OCI-LY1 (cell line): ENCODE results near the gene SLC6A16.
"Not testable (repeated sequence)": the region's sequence is repeated elsewhere in the genome, so short reads cannot be mapped to it uniquely, and the experiment has no call there.

Source experiments
- H2AFZ ChIP-seq: fragments of 200-600 bp; sonication (generic), shearing (Covaris generic); 2 replicates; pipeline ENCODE4 v1.6.0; 2014; ENCODE audit warnings: antibody characterized with exemption, mild to moderate bottlenecking, low read length
- H3F3A ChIP-seq: fragments of 200-600 bp; sonication (generic), shearing (Covaris generic); 2 replicates; pipeline ENCODE4 v1.6.0; 2014; ENCODE audit warnings: mild to moderate bottlenecking, antibody characterized with exemption, low read length, moderate library complexity; ENCODE audit not compliant: insufficient read depth
- H3K27ac ChIP-seq: fragments of 200-600 bp; sonication (generic); 2 replicates; pipeline ENCODE4 v1.5.1; 2014; ENCODE audit warnings: low read length, mixed run types, mild to moderate bottlenecking, low read depth; ENCODE audit not compliant: poor library complexity, severe bottlenecking
- H3K27me3 ChIP-seq: fragments of 200-600 bp; sonication (generic); 2 replicates; pipeline ENCODE4 v1.6.0; 2014; ENCODE audit warnings: antibody characterized with exemption, mild to moderate bottlenecking, low read length, moderate library complexity; ENCODE audit not compliant: insufficient read depth
- H3K36me3 ChIP-seq: fragments of 200-600 bp; sonication (generic); 2 replicates; pipeline ENCODE4 v1.6.1; 2014; ENCODE audit warnings: mild to moderate bottlenecking, antibody characterized with exemption, low read length, moderate library complexity, mixed read lengths; ENCODE audit not compliant: insufficient read depth
- H3K4me1 ChIP-seq: fragments of 200-600 bp; sonication (generic); 2 replicates; pipeline ENCODE4 v1.5.1; 2014; ENCODE audit warnings: mild to moderate bottlenecking, low read length, moderate library complexity; ENCODE audit not compliant: insufficient read depth, severe bottlenecking
- H3K4me2 ChIP-seq: fragments of 200-600 bp; sonication (generic), shearing (Covaris generic); 2 replicates; pipeline ENCODE4 v1.6.1; 2014; ENCODE audit warnings: low read length
- H3K4me3 ChIP-seq: fragments of 200-600 bp; sonication (generic); 2 replicates; pipeline ENCODE4 v1.5.1; 2014; ENCODE audit warnings: low read length, low read depth, mild to moderate bottlenecking, mixed read lengths; ENCODE audit not compliant: poor library complexity, severe bottlenecking
- H3K79me2 ChIP-seq: fragments of 200-600 bp; shearing (Covaris generic); 2 replicates; pipeline ENCODE4 v1.6.1; 2016; ENCODE audit warnings: mixed run types, low read length, mixed read lengths; ENCODE audit not compliant: insufficient read depth
- H3K9ac ChIP-seq: fragments of 200-600 bp; sonication (generic), shearing (Covaris generic); 2 replicates; pipeline ENCODE4 v1.6.1; 2014; ENCODE audit warnings: mild to moderate bottlenecking, low read length, mixed read lengths
- H3K9me2 ChIP-seq: fragments of 200-600 bp; sonication (generic), shearing (Covaris generic); 2 replicates; pipeline ENCODE4 v1.6.1; 2014; ENCODE audit warnings: low read depth, mild to moderate bottlenecking, low read length, mixed read lengths
- H3K9me3 ChIP-seq: fragments of 200-600 bp; shearing (Covaris generic); 2 replicates; pipeline ENCODE4 v1.6.1; 2014; ENCODE audit warnings: low read length, mixed read lengths
- H4K20me1 ChIP-seq: fragments of 200-600 bp; sonication (generic), shearing (Covaris generic); 2 replicates; pipeline ENCODE4 v1.6.0; 2016; ENCODE audit warnings: mild to moderate bottlenecking, low read length; ENCODE audit not compliant: insufficient read depth
- CTCF ChIP-seq: fragments of 200-600 bp; sonication (generic), shearing (Covaris generic); IDR thresholded peaks from 2 replicates; pipeline ENCODE4 v1.5.1; 2017; ENCODE audit warnings: mild to moderate bottlenecking, antibody characterized with exemption, low read length, moderate library complexity, mixed read lengths
- EZH2 ChIP-seq: fragments of 200-600 bp; sonication (generic), shearing (Covaris generic); IDR thresholded peaks from 2 replicates; pipeline ENCODE4 v1.8.0; 2017; ENCODE audit warnings: borderline replicate concordance, mixed run types, mild to moderate bottlenecking, antibody characterized with exemption, low read length, moderate library complexity, mixed read lengths

SLC6A16 gene

GRCh38 chr19:49333811-49334288, 8.9 kb upstream of the SLC6A16 start:
- Histone ChIP-seq H3K36me3 (peaks cover 32% of the 10 kb centered on the region), H3K4me1 (peaks cover 96% of the 10 kb centered on the region), H3K9ac (peak overlapping the region; percentile 93), H3K27ac (peak overlapping the region; percentile 96), H3F3A (0 out of 2 replicates have a peak, but pooled peaks cover 4% of the 10 kb centered on the region), H3K79me2 (peaks cover 5% of the 10 kb centered on the region; the same call in 1 of the 2 replicates), H3K4me3 (peak overlapping the region; percentile 84), H3K4me2 (peak overlapping the region; percentile 78), H4K20me1 (no peaks in the 10 kb centered on the region), H3K9me2 (no peaks in the 10 kb centered on the region), H3K9me3 (no peaks in the 10 kb centered on the region), H3K27me3 (no peaks in the 10 kb centered on the region), H2AFZ (no peak overlapping the region)
- TF ChIP-seq EZH2 (no peak), CTCF (no peak)

- Histone ChIP-seq H3K9me2 (no peaks in the 10 kb centered on the region), H3K4me2 (peak overlapping the region; percentile 78), H2AFZ (no peak overlapping the region), H3K9ac (peak overlapping the region; percentile 73), H3K4me1 (peaks cover 96% of the 10 kb centered on the region), H3K27me3 (no peaks in the 10 kb centered on the region), H3K79me2 (peaks cover 5% of the 10 kb centered on the region; the same call in 1 of the 2 replicates), H4K20me1 (no peaks in the 10 kb centered on the region), H3K4me3 (peak overlapping the region; percentile 84), H3F3A (0 out of 2 replicates have a peak, but pooled peaks cover 4% of the 10 kb centered on the region), H3K9me3 (no peaks in the 10 kb centered on the region), H3K27ac (peak overlapping the region; percentile 96), H3K36me3 (peaks cover 28% of the 10 kb centered on the region)
- no peak for TF ChIP-seq CTCF
- TF ChIP-seq EZH2, result no peak
Observed at GRCh38 chr19:49333418-49333805, 8.4 kb upstream of the SLC6A16 start.

- H3K79me2 ChIP-seq, H3K9me3 ChIP-seq, H4K20me1 ChIP-seq, H2AFZ ChIP-seq, H3K9me2 ChIP-seq, H3F3A ChIP-seq, H3K27me3 ChIP-seq: not testable (repeated sequence)
- Histone ChIP-seq H3K4me3 (peak overlapping the region; percentile 84), H3K36me3 (peaks cover 22% of the 10 kb centered on the region), H3K27ac (peak overlapping the region; percentile 96), H3K4me1 (peaks cover 96% of the 10 kb centered on the region), H3K9ac (peak overlapping the region; percentile 73; the same call in 1 of the 2 replicates), H3K4me2 (peak overlapping the region; percentile 78)
Observed at GRCh38 chr19:49332691-49333417, 7.9 kb upstream of the SLC6A16 start.
